IMR-90 (cell line): ENCODE measurements around the gene KIAA0040. TPM values are rescaled to one million over a fixed set of nuclear protein-coding genes. Genes with fewer than 3 reads are reported as not detected.

Experiments used
- ATAC-seq: fragments of 200-7000 bp; cut with Tn5 transposase; 2 replicates; pipeline ENCODE4 v1.9.1; 2020; ENCODE audit warnings: low read depth, mild to moderate bottlenecking, moderate library complexity
- BruUV-seq: library from RNA; stranded (reverse); fragments of 400-500 nt; replicated peaks from 2 replicates; lab custom pipeline; 2021; lab: Mats Ljungman, UMichigan
- CTCF ChIA-PET: fragments of 300-600 bp; formaldehyde crosslinking; extraction: SDS; loops from one replicate; lab custom pipeline; 2021; ENCODE audit warnings: antibody characterized with exemption; lab: Yijun Ruan, JAX
- POLR2A ChIA-PET: fragments of 300-600 bp; sonication (Branson Sonifier 250); formaldehyde crosslinking; loops from one replicate; lab custom pipeline; 2022; ENCODE audit warnings: antibody characterized with exemption; ENCODE audit not compliant: unreplicated experiment; lab: Charles Lee
- DNase-seq: peaks from one replicate; pipeline ENCODE4 v3.0.0; 2013
- H2AFZ ChIP-seq: replicated peaks from 2 replicates; pipeline ENCODE3; 2013; ENCODE audit warnings: low read length, mild to moderate bottlenecking; ENCODE audit not compliant: poor library complexity
- H2AK5ac ChIP-seq: 2 replicates; pipeline ENCODE4 v1.6.1; 2013; ENCODE audit warnings: low read depth, low read length, inconsistent platforms
- H2AK9ac ChIP-seq: replicated peaks from 2 replicates; pipeline ENCODE3; 2013; ENCODE audit warnings: mild to moderate bottlenecking, low read depth, low read length, moderate library complexity; ENCODE audit not compliant: poor library complexity
- H2BK120ac ChIP-seq: 2 replicates; pipeline ENCODE4 v1.6.1; 2013; ENCODE audit warnings: low read depth, low read length, inconsistent platforms
- H2BK15ac ChIP-seq: 3 replicates; pipeline ENCODE4 v1.6.1; 2013; ENCODE audit warnings: low read depth, low read length, inconsistent platforms
- H2BK20ac ChIP-seq: 2 replicates; pipeline ENCODE4 v1.6.1; 2013; ENCODE audit warnings: low read depth, mild to moderate bottlenecking, inconsistent platforms, low read length, moderate library complexity
- H2BK5ac ChIP-seq: 2 replicates; pipeline ENCODE4 v1.6.1; 2013; ENCODE audit warnings: mild to moderate bottlenecking, low read depth, low read length, inconsistent platforms; ENCODE audit not compliant: poor library complexity, severe bottlenecking
- H3K14ac ChIP-seq: replicated peaks from 2 replicates; pipeline ENCODE4 v1.6.1; 2013; ENCODE audit warnings: low read depth, low read length, inconsistent platforms
- H3K18ac ChIP-seq: 2 replicates; pipeline ENCODE4 v1.6.1; 2013; ENCODE audit warnings: low read depth, low read length, control low read depth
- H3K23ac ChIP-seq: 2 replicates; pipeline ENCODE4 v1.6.1; 2013; ENCODE audit warnings: low read depth, low read length, inconsistent platforms
- H3K27ac ChIP-seq: 2 replicates; pipeline ENCODE4 v1.5.1; 2013; ENCODE audit warnings: mild to moderate bottlenecking, control low read depth, low read length; ENCODE audit not compliant: insufficient read depth
- H3K27me3 ChIP-seq: 2 replicates; pipeline ENCODE4 v1.6.1; 2013; ENCODE audit warnings: low read length; ENCODE audit not compliant: control insufficient read depth, insufficient read depth
- H3K36me3 ChIP-seq: 2 replicates; pipeline ENCODE4 v1.6.1; 2013; ENCODE audit warnings: low read length, mixed read lengths; ENCODE audit not compliant: control insufficient read depth, insufficient read depth
- H3K4ac ChIP-seq: 2 replicates; pipeline ENCODE4 v1.6.1; 2013; ENCODE audit warnings: low read depth, low read length, inconsistent platforms
- H3K4me1 ChIP-seq: 2 replicates; pipeline ENCODE4 v1.6.1; 2013; ENCODE audit warnings: low read length, mixed read lengths; ENCODE audit not compliant: control insufficient read depth, insufficient read depth
- H3K4me2 ChIP-seq: 2 replicates; pipeline ENCODE4 v1.6.1; 2013; ENCODE audit warnings: low read depth, mild to moderate bottlenecking, control low read depth, low read length, moderate library complexity
- H3K4me3 ChIP-seq: 2 replicates; pipeline ENCODE4 v1.5.1; 2013; ENCODE audit warnings: low read depth, mild to moderate bottlenecking, control low read depth, low read length, moderate library complexity; ENCODE audit not compliant: insufficient read depth
- H3K56ac ChIP-seq: 2 replicates; pipeline ENCODE4 v1.6.1; 2013; ENCODE audit warnings: low read length, inconsistent platforms; ENCODE audit not compliant: insufficient read depth; ENCODE audit errors: extremely low read depth
- H3K79me1 ChIP-seq, 2 experiments: 2 replicates each; pipeline ENCODE4 v1.6.1; 2013; ENCODE audit warnings: low read length in 2 of 2, inconsistent platforms in 1 of 2, low read depth in 1 of 2
- H3K9ac ChIP-seq: 2 replicates; pipeline ENCODE4 v1.6.1; 2013; ENCODE audit warnings: low read depth, low read length, control low read depth
- H3K9me1 ChIP-seq: 2 replicates; pipeline ENCODE4 v1.6.1; 2013; ENCODE audit warnings: low read length, inconsistent platforms; ENCODE audit not compliant: insufficient read depth
- H3K9me3 ChIP-seq: 2 replicates; pipeline ENCODE4 v1.6.1; 2013; ENCODE audit warnings: low read length; ENCODE audit not compliant: control insufficient read depth, insufficient read depth
- H4K20me1 ChIP-seq: 2 replicates; pipeline ENCODE4 v1.6.1; 2013; ENCODE audit warnings: low read length, inconsistent platforms; ENCODE audit not compliant: insufficient read depth
- H4K5ac ChIP-seq: 2 replicates; pipeline ENCODE4 v1.6.1; 2013; ENCODE audit warnings: mild to moderate bottlenecking, low read depth, low read length, control low read depth
- H4K8ac ChIP-seq, 2 experiments: 2 replicates each; pipeline ENCODE4 v1.6.1; 2013; ENCODE audit warnings: low read depth in 2 of 2, low read length in 2 of 2, control low read depth in 1 of 2, inconsistent platforms in 1 of 2
- H4K91ac ChIP-seq: 2 replicates; pipeline ENCODE4 v1.6.1; 2013; ENCODE audit warnings: low read depth, low read length, inconsistent platforms; ENCODE audit not compliant: insufficient read depth
- BHLHE40 ChIP-seq: fragments of 150-350 bp; IDR thresholded peaks from 2 replicates; pipeline ENCODE4 v1.6.1; 2016; ENCODE audit warnings: mild to moderate bottlenecking, low read depth, low read length
- CHD1 ChIP-seq: IDR thresholded peaks from 2 replicates; pipeline ENCODE4 v1.6.1; 2012; ENCODE audit warnings: low read depth, low read length, improper control_type of control experiment
- ELK1 ChIP-seq: fragments of 150-350 bp; IDR thresholded peaks from 2 replicates; pipeline ENCODE4 v1.6.1; 2016; ENCODE audit warnings: low read depth, mild to moderate bottlenecking, low read length, moderate library complexity, borderline replicate concordance
- FOS ChIP-seq: fragments of 150-350 bp; IDR thresholded peaks from 2 replicates; pipeline ENCODE4 v1.6.1; 2016; ENCODE audit warnings: low read depth, low read length
- MAFK ChIP-seq: IDR thresholded peaks from 2 replicates; pipeline ENCODE4 v1.6.1; 2012; ENCODE audit warnings: low read depth, low read length, improper control_type of control experiment
- MAZ ChIP-seq: IDR thresholded peaks from 2 replicates; pipeline ENCODE4 v1.6.1; 2012; ENCODE audit warnings: low read depth, mild to moderate bottlenecking, low read length, improper control_type of control experiment, moderate library complexity, borderline replicate concordance
- MXI1 ChIP-seq: IDR thresholded peaks from 2 replicates; pipeline ENCODE4 v1.6.1; 2012; ENCODE audit warnings: low read depth, mild to moderate bottlenecking, low read length, moderate library complexity, borderline replicate concordance
- NFE2L2 ChIP-seq: fragments of 150-350 bp; IDR thresholded peaks from 2 replicates; pipeline ENCODE4 v1.6.1; 2016; ENCODE audit warnings: low read depth, mild to moderate bottlenecking, low read length
- RAD21 ChIP-seq: IDR thresholded peaks from 2 replicates; pipeline ENCODE4 v1.6.1; 2012; ENCODE audit warnings: low read length, improper control_type of control experiment
- RCOR1 ChIP-seq: IDR thresholded peaks from 2 replicates; pipeline ENCODE4 v1.6.1; 2012; ENCODE audit warnings: mild to moderate bottlenecking, low read length, improper control_type of control experiment; ENCODE audit not compliant: insufficient replicate concordance
- RFX5 ChIP-seq: IDR thresholded peaks from 2 replicates; pipeline ENCODE4 v1.8.0; 2012; ENCODE audit warnings: low read depth, mild to moderate bottlenecking, low read length, moderate library complexity
- SMC3 ChIP-seq: fragments of 150-350 bp; IDR thresholded peaks from 2 replicates; pipeline ENCODE4 v1.6.1; 2016; ENCODE audit warnings: low read depth, mild to moderate bottlenecking, antibody characterized with exemption, low read length, moderate library complexity
- USF2 ChIP-seq: fragments of 150-350 bp; IDR thresholded peaks from 2 replicates; pipeline ENCODE4 v1.6.1; 2017; ENCODE audit warnings: mild to moderate bottlenecking, antibody characterized with exemption, low read length, low read depth
- WGBS, 2 experiments: methylation state at CpG; one replicate each; pipeline versions ENCODE4 v1.1.5 to v1.1.7; 2013; ENCODE audit warnings: missing lambda C conversion rate in 2 of 2; ENCODE audit not compliant: insufficient read length in 1 of 2; ENCODE audit errors: extremely low coverage in 2 of 2; 5-methylcytosine and 5-hydroxymethylcytosine counted together
- dilution Hi-C: fragments of 300-500 bp; cut with HindIII; formaldehyde crosslinking; loops from one replicate; pipeline ENCODE4 v1.14.3; 2018; ENCODE audit warnings: low sequenced_read_pairs; ENCODE audit not compliant: unreplicated experiment
- in situ Hi-C: fragments of 300-500 bp; cut with MboI; formaldehyde crosslinking; loops from 3 replicates; pipeline ENCODE4 v1.14.3; 2019; ENCODE audit warnings: low sequenced_read_pairs, inconsistent platforms, mixed read lengths
- intact Hi-C: fragments of 100-400 bp; cut with micrococcal nuclease; formaldehyde crosslinking; loops from 2 replicates; pipeline ENCODE4 v1.10.0; 2022
- polyA plus RNA-seq, 3 experiments: library from polyadenylated mRNA; depleted of rRNA; stranded (reverse); fragments of >200 nt; gene quantifications; 2 replicates each; pipeline ENCODE4 v1.2.3, GENCODE V29; 2012; ENCODE audit warnings: low replicate concordance in 1 of 3
- total RNA-seq: library from RNA; depleted of rRNA; stranded (reverse); fragments of >200 nt; gene quantifications from 2 replicates; pipeline ENCODE4 v1.2.3, GENCODE V29; 2012

Gene KIAA0040
- total and polyA plus RNA-seq, 2 of the 4 experiments (the other 2 are of a cell fraction): 0.05 to 0.18 TPM

- Histone ChIP-seq H3K4me3 (no peak overlapping the region), H2BK5ac (no peak overlapping the region), H4K20me1 (no peaks in the 10 kb centered on the region), H2BK20ac (no peak overlapping the region), H3K9me3 (peaks cover 15% of the 10 kb centered on the region), H4K8ac (no peak overlapping the region), H4K91ac (no peak overlapping the region), H2AK9ac (no peak overlapping the region), H4K5ac (no peak overlapping the region), H3K4me2 (no peak overlapping the region), H3K27me3 (no peaks in the 10 kb centered on the region), H3K36me3 (no peaks in the 10 kb centered on the region), H3K4ac (no peak overlapping the region), H3K56ac (no peak overlapping the region), H3K4me1 (no peaks in the 10 kb centered on the region), H3K9me1 (no peaks in the 10 kb centered on the region), H2AFZ (no peak overlapping the region), H2BK120ac (no peak overlapping the region), H3K9ac (no peak overlapping the region), H2BK15ac (no peak overlapping the region), H3K14ac (no peak overlapping the region), H2AK5ac (no peak overlapping the region), H3K79me1 (no peaks in the 10 kb centered on the region), H3K27ac (no peak overlapping the region), H3K23ac (no peak overlapping the region), H3K18ac (no peak overlapping the region)
- BruUV-seq: no TSS peak
- dilution Hi-C loops (no loop called here), intact Hi-C loops (no loop called here), in situ Hi-C loops (no loop called here)
- CTCF ChIA-PET: no interaction called here
- WGBS, 2 experiments: no CpG with 5 or more reads among the region's 1 CpG
- ATAC-seq (no peak), DNase-seq (no peak)
- TF ChIP-seq ELK1: no peak
- TF ChIP-seq FOS: no peak
- no peak for TF ChIP-seq SMC3
- TF ChIP-seq MXI1: no peak
- no peak for TF ChIP-seq RAD21
- no peak for TF ChIP-seq RCOR1
- no peak for TF ChIP-seq USF2
- no peak for TF ChIP-seq MAFK
- no peak for TF ChIP-seq RFX5
- no peak for TF ChIP-seq MAZ
- no peak for TF ChIP-seq NFE2L2
- TF ChIP-seq BHLHE40: no peak
- TF ChIP-seq CHD1: no peak
- POLR2A ChIA-PET: no interaction called here
Observed at GRCh38 chr1:175237389-175237788, 44.8 kb upstream of the KIAA0040 start.
